Left colon (tissue), 2 donors: ENCODE data around the gene CCDC6. TPM values are rescaled to one million over a fixed set of nuclear protein-coding genes. Genes with fewer than 3 reads are reported as not detected.
A peak's percentile ranks its signal among the peaks of the same experiment; 100 is the strongest.

Experiments
- ATAC-seq: fragments of 200-7000 bp; cut with Tn5 transposase; one replicate; pipeline ENCODE4 v1.9.1; 2020; ENCODE audit warnings: mild to moderate bottlenecking, moderate library complexity
- DNase-seq, 2 donors: peaks; one replicate each; pipeline ENCODE4 v3.0.0-alpha.2; 2020
- intact Hi-C, 2 donors: fragments of 100-400 bp; cut with DNase I in 1 of 2; cut with micrococcal nuclease in 1 of 2; formaldehyde crosslinking; loops; one replicate each; pipeline versions ENCODE4 v1.11.2 to v1.14.0; 2022; cut with DNase I, micrococcal nuclease
- total RNA-seq, 2 donors: library from RNA; stranded (reverse); fragmentation: NEBNext Ultra II Directional; extraction: Animal tissue kit (Norgen Biotek cat#: 25700); gene quantifications; one replicate each; pipeline ENCODE4 v1.2.1, GENCODE V29; 2021
- donor health status: DM: no; HTN: no; CAD: no.
- donor health status: DM: yes; HTN: yes; CAD: no.

Gene CCDC6
- total RNA-seq, 2 donors from 2014 or later: 54.9 to 60.7 TPM

DNA sequence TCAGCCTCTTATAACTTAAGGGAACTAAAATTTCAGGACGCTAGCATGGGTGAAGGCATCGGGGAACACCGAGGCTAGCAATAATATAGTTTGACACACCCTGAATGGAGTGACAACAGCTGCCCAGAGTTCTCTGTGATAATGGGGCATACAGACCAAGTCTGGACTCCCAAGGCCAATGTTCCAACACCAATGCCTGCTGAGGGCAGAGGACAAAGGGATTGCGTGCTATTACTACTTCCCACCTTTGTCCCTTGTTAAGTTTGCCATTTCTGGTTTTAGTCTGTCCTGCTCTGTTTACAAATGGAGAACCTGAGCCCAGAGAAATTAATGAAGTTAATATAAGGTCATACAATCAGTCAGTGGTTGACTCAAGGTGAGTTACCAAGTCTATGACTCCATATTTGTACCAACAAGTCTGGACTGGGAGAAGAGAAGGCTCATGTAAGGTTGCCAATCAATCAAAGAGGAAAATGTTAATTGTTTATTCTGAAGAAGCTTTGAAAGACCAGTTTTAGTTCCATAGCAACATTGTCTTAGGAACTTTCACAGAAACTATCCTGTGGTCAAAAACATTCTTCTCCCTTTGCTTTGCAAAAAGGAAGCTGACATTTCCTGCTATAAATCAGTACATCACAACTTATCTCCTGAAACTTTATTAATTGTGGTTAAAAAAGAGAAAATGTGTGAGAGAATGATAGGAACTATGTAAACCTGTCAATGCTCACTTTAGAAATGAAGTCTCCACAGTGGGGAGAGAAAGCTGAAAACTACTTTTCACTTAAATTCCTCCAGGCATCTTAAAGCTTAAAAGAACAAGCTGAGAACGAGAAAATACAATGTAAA lies 74.5 kb downstream of the CCDC6 start:
- DNase-seq: no peak
- ATAC-seq: peak; percentile 21
- intact Hi-C loops: loop anchor here in 1 of 2 donors (10.0 kb wide), 1 partner anchor 73 kb away; the partner anchor contains the start of gene CCDC6

DNA sequence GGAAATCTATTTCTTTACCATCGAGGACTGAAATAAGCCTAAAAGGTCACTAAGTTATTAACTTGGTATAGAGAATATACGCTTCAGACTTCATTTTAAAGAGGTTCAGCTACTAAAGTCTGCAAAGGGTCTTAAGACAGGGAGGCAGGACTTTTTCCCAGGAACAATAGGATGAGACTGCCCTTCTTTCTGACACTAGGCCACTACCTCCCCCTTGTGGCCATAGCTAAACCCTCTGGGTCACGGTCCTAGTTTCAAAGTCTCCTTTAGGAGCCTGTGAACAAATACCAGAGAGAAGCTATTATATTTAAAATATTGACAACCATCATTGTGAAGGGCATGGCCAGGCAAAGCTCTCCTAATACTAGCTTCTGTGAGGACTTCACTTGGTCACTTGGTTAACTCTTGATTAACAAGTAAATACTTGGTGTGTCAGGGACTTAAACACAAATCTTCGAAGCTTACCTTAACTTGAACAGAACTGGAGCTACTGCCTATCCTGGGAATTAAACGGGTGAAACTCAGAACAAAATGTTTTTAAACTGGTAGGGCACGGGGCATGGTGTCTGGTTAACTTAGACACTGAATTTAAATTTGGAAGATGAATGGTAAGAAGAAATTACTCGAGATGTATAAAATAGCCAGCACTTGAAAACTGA lies 75.6 kb downstream of the CCDC6 start:
- DNase-seq (peak in 1 of 2 donors; percentile 54), ATAC-seq (peak; percentile 65)
- intact Hi-C loops: loop anchor here in 1 of 2 donors (10.0 kb wide), 1 partner anchor 74 kb away; the partner anchor contains the start of gene CCDC6

DNA sequence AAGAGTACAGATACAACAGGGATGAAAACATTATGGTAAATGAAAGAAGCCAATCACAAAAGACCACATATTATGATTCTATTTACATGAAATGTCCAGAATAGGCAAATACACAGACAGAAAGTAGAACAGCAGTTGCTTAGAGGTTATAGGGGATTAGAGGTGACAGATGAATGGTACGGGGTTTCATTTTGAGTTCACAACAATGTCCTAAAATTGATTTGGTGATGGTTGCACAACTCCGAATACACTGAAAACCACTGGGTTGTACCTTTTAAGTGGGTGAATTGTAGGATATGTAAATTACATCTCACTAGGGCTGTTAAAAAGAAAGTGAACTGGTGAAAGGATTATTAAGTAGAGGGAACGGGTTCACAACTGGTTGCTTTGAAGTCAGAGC lies 76.8 kb downstream of the CCDC6 start:
- ATAC-seq (no peak), DNase-seq (no peak)
- intact Hi-C loops: no loop called here

DNA sequence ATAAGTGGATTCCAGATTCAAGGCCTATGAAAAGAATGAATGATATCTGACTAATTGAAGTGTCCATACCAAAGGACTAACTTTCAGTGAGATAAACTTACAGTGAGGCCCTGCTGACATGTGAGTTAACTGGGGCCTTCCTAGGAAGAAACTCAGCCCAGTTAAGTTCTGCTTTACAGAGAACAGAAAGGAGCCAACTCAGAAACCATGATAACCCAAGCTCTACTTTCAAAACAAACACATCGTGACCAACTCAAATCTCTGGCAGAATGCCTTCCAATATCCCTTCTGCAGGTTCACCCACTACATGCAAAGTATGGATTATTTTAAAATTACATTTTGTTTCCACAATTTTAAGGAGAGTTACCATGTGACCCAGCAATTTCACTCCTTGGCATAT lies 77.3 kb downstream of the CCDC6 start:
- DNase-seq (no peak), ATAC-seq (no peak)
- intact Hi-C loops: no loop called here

DNA sequence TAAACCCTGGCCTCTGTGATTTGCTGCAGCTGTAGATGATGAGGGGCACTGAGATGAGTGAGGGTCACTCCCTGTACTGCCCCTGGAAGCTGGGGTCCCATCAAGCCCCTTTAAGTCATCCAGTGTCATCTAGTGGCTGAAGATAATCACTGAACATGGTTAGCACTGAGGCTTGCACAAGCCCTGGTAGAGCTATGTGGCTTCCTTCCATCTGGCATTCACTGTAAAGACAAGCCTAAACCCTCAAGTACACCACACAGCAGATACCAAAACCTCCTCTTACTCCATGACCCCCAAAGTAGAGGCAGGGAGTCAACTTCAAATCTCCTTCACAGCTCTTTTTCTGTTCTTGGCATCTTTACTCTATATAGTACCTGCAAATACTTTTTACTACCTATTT lies 80.4 kb downstream of the CCDC6 start:
- no peak for ATAC-seq

GRCh38 chr10:59823751-59824150 lies 82.6 kb downstream of the CCDC6 start:
- intact Hi-C loops: no loop called here
- DNase-seq (no peak), ATAC-seq (no peak)

More for the DNA sequence above, 80.4 kb downstream of the CCDC6 start:
- intact Hi-C loops: no loop called here
- DNase-seq: no peak

DNA sequence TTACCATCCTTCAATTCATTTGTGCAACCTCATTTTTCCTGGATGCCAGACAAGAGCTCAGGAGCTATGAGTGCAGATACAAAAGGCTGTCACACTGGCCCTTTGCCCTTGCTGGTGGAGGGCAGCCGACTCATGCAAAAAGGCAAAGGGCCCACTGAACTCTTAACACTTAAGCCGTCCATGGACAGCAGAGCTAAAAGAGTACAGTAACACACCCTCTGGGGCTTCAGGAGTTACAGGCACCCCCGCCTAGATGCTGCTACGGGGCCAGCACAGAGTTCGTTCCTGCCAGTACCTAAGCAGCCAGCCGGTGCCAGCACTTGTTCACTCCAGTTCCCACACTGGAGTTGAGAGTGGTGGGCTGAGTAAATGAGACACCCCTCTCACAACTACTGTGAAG lies 83.2 kb downstream of the CCDC6 start:
- DNase-seq: no peak
- intact Hi-C loops: no loop called here

GRCh38 chr10:59820471-59820870 lies 85.9 kb downstream of the CCDC6 start:
- ATAC-seq (no peak), DNase-seq (no peak)
- intact Hi-C loops: no loop called here

More for the DNA sequence above, 83.2 kb downstream of the CCDC6 start:
- ATAC-seq: no peak

- intact Hi-C loops: no loop called here
- ATAC-seq: no peak
Measured at GRCh38 chr10:59819683-59820082, 86.7 kb downstream of the CCDC6 start.

DNA sequence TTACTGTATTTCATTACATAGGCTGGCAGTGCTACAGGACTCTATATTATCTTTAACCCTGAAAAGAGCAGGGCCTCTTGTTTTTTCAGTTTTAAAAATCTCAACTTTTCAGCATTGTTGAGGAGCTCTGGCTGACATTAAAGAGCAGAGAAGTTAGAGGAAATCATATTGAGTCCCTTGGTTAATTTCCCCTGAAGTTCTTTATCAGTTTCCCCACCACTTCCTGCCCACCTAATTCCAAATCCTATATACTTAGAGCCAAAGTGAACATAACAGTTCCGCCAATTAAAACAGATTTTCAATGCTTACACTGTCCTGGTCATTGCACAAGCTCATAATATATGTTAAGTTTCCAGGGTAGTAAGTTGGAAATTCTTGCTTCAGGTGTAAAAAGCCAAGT lies 87.1 kb downstream of the CCDC6 start:
- DNase-seq (no peak), ATAC-seq (no peak)
- intact Hi-C loops: no loop called here

More at GRCh38 chr10:59819683-59820082, 86.7 kb downstream of the CCDC6 start:
- DNase-seq: no peak

DNA sequence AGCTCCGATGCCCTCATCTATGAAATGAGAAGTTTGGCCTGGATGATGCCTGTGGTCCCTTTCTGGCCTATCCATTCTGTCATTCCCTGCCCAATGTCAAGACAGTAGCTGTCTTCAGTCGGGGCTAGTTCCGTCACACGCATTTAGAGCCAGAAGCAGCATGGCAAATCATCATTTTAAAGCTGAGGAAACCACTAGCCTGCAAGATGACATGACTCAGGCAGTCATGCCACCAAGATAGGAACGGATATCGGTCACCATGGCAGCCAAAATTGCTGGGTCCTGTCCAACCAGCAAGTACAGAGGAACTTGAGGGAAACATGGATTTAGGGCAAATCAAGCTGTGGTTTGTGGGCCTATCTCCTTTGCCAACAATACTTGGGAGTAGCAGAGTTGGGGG lies 88.6 kb downstream of the CCDC6 start:
- ATAC-seq: no peak
- intact Hi-C loops: no loop called here
- DNase-seq: no peak

GRCh38 chr10:59814878-59815277 lies 91.5 kb downstream of the CCDC6 start:
- intact Hi-C loops: no loop called here
- no peak for ATAC-seq
- no peak for DNase-seq

GRCh38 chr10:59812519-59813122 lies 93.7 kb downstream of the CCDC6 start:
- intact Hi-C loops: no loop called here
- DNase-seq: no peak
- no peak for ATAC-seq

DNA sequence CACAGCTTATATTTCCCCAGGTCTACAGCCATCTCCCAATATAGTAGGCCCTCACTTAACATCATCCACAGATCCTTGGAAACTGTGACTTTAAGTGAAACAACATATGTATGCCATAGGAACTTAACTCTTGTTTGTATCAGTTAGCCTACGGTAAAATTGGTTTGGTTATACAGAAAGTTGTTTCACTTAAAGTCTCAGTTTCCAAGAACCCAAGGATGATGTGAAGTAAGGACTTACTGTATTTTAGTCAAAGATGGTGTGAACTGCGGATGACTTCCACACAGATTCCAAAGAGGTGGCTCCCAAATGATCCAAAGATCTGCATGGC lies 96.7 kb downstream of the CCDC6 start:
- DNase-seq: no peak
- ATAC-seq: no peak
- intact Hi-C loops: loop anchor here in 1 of 2 donors (5.0 kb wide), 1 partner anchor 182 kb away; no protein-coding TSS in a partner anchor

- ATAC-seq (peak; percentile 90), DNase-seq (peak; percentile 76 to 91)
- intact Hi-C loops: loop anchor here in 1 of 2 donors (5.0 kb wide), 1 partner anchor 182 kb away; no protein-coding TSS in a partner anchor
Measured at GRCh38 chr10:59808896-59809643, 97.3 kb downstream of the CCDC6 start.

GRCh38 chr10:59807629-59808620 lies 98.4 kb downstream of the CCDC6 start:
- ATAC-seq (no peak), DNase-seq (no peak)
- intact Hi-C loops: loop anchor here in 1 of 2 donors (5.0 kb wide), 1 partner anchor 181 kb away; no protein-coding TSS in a partner anchor

GRCh38 chr10:59805014-59805413 lies 101.3 kb downstream of the CCDC6 start:
- ATAC-seq (peak; percentile 87), DNase-seq (peak; percentile 58 to 68)
- intact Hi-C loops: loop anchor here in 1 of 2 donors (5.0 kb wide), 1 partner anchor 178 kb away; no protein-coding TSS in a partner anchor

DNA sequence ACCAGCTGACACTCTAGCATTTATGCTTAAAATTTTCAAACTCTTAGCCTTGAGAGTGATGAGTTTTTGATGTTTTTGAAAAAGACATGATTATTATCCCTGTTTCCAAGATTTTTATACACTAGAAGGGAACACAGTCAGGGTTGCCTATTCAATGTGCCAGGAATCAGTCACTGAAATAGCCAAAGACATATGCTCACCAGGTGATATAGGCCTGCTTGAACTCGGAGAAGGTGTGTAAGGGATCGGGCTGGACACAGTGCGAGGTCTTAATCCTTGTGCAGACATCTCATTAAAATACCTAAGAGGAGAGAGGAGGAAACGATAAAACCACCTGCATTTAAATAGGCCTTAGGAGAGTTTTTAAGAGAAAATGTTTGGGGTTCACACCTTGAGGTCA lies 102.1 kb downstream of the CCDC6 start:
- DNase-seq: no peak
- intact Hi-C loops: no loop called here
- no peak for ATAC-seq
